ENCODE data around the gene CYP27C1. TPM values are rescaled to one million over a fixed set of nuclear protein-coding genes. Genes with fewer than 3 reads are reported as not detected.

The CYP27C1 gene
- total RNA-seq, 1 donor from 2014 or later, result 10.2 TPM

DNA sequence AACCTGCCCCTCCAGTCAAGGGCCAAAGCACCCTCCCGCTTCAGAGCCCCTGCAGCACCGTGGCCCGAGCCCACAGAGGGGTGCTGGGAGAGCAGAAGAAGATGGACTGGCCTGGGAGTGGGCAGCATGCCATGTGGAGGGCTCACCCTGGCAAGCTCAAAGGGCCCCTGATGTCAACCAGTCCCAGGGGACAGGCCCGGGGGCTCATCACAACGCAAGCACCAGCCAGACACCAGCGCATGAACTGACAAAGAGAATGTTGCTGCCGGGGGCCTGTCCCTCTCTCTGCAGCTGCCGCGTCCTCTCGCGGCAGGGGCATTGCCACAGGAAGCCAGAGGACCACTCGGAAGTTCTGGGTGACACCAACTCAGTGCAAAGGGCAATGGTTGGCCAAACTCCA is 82.9 kb downstream of the CYP27C1 start:
- H3K9me3 Mint-ChIP-seq, result no peaks in the 10 kb centered on the region
- no peaks in the 10 kb centered on the region for H3K36me3 Mint-ChIP-seq (ENCODE audit: low read depth)
- TF ChIP-seq, protein P1, sequence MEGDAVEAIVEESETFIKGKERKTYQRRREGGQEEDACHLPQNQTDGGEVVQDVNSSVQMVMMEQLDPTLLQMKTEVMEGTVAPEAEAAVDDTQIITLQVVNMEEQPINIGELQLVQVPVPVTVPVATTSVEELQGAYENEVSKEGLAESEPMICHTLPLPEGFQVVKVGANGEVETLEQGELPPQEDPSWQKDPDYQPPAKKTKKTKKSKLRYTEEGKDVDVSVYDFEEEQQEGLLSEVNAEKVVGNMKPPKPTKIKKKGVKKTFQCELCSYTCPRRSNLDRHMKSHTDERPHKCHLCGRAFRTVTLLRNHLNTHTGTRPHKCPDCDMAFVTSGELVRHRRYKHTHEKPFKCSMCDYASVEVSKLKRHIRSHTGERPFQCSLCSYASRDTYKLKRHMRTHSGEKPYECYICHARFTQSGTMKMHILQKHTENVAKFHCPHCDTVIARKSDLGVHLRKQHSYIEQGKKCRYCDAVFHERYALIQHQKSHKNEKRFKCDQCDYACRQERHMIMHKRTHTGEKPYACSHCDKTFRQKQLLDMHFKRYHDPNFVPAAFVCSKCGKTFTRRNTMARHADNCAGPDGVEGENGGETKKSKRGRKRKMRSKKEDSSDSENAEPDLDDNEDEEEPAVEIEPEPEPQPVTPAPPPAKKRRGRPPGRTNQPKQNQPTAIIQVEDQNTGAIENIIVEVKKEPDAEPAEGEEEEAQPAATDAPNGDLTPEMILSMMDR (conservative IDR thresholded peaks at IDR 0.05), result no peak
- H3K4me3 Mint-ChIP-seq, result no peak overlapping the region
- no peak overlapping the region for H3K27ac Mint-ChIP-seq (ENCODE audit: unreplicated experiment)
- no peaks in the 10 kb centered on the region for H3K27me3 Mint-ChIP-seq (ENCODE audit: low read depth)
- peaks cover under 1% of the 10 kb centered on the region for H3K4me1 Mint-ChIP-seq
- no peak for DNase-seq (ENCODE audit: low read depth, low spot score)

DNA sequence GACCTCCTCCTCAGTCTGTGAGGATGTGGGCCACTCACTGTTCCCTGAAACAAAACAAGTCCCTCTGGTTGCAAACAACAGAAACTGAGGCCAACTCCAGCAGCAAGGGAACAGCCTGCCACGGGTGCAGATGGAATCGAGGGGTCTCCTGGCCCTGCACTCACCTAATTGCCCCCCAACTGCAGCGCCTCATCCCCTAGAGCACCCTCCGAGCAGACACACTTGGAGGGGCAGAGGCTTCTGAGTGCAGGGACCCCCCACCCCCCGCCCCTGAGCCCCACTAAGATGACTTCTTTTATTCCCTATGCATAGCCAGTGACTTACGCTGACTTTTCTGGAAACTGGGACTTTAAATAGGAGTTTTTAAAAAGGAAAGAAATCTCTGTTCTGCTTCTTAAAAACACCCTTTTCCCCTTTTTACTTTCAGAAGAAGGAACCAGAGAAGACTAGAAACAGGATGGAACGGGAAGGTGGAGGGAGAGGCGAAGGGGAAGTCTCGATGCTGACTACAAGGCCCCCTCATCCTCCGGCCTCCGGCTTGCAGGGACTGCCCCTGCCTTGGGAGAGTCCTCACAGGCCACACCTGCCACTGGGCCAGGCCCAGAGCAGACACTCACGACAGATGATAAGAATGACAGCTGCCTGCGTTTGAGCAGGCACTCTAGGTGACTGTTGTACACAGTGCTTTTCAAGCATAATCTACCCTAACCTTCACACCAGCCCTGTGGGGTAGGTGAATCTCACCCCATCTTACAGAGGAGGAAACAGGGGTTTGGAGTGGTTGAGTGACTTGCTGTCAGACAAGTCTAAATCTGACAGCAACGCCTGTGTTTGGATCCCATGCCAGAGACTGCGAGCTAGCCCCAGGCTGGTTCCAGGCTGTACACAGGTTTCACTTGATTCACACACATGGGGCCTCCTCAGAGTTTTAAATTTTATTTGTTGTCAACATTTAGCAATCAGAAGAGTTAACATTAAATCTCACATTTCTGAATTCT is 85.0 kb downstream of the CYP27C1 start:
- Mint-ChIP-seq H3K27me3 (ENCODE audit: low read depth) (no peaks in the 10 kb centered on the region), H3K36me3 (ENCODE audit: low read depth) (no peaks in the 10 kb centered on the region), H3K9me3 (peaks cover 4% of the 10 kb centered on the region), H3K4me1 (no peaks in the 10 kb centered on the region), H3K27ac (ENCODE audit: unreplicated experiment) (no peak overlapping the region), H3K4me3 (no peak overlapping the region)
- no peak for DNase-seq (ENCODE audit: low read depth, low spot score)
- TF ChIP-seq, protein P1 (conservative IDR thresholded peaks at IDR 0.05), result no peak

DNA sequence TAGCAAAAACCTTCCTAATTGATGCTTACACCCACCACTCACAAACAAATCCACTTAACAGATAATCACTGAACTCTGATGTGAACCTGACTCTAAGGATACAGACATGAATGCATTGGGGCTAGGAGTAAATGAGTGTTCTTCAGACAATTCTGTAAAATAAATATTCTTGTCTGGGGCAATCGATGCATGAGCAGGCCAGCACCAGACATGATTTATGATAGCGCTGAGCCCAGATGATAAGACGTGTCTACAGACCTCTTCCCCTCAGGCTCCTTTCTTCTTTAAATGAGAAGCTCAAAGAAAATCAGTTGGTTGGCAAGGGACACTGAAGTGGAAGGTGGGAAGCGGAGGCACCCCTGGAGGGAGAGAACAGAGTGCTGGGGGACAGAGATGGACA is 85.9 kb downstream of the CYP27C1 start:
- Mint-ChIP-seq H3K4me3 (no peak overlapping the region), H3K27ac (ENCODE audit: unreplicated experiment) (no peak overlapping the region), H3K9me3 (peaks cover 4% of the 10 kb centered on the region), H3K27me3 (ENCODE audit: low read depth) (no peaks in the 10 kb centered on the region), H3K36me3 (ENCODE audit: low read depth) (no peaks in the 10 kb centered on the region), H3K4me1 (no peaks in the 10 kb centered on the region)
- no peak for DNase-seq (ENCODE audit: low read depth, low spot score)
- TF ChIP-seq, protein P1 (conservative IDR thresholded peaks at IDR 0.05), result no peak

Other genes starting within 250 kb of the CYP27C1 start
- gene BIN1, start 113.1 kb downstream of the CYP27C1 start, total RNA-seq, result 67.7 and 69.9 TPM in 2 replicates
- gene ERCC3, start 73.8 kb upstream of the CYP27C1 start, total RNA-seq, result 63.6 and 67.4 TPM in 2 replicates
- gene MAP3K2, start 167.7 kb upstream of the CYP27C1 start, total RNA-seq, result 31.5 and 35.1 TPM in 2 replicates
- not detected in 2 replicates for gene PROC, start 198.1 kb upstream of the CYP27C1 start, total RNA-seq